Measurements from ENCODE around the gene CWC27.

The CWC27 gene

GRCh38 chr5:64954518-64954917 lies 185.8 kb downstream of the CWC27 start:
- H3K4me1 ChIP-seq (ENCODE audit: low read depth, poor library complexity, severe bottlenecking): peaks cover 5% of the 10 kb centered on the region
- H3K36me3 ChIP-seq (ENCODE audit: insufficient read depth): no peaks in the 10 kb centered on the region
- H3K27me3 ChIP-seq (ENCODE audit: insufficient read depth, low read depth): no peaks in the 10 kb centered on the region
- no peak for TF ChIP-seq CTCF (conservative IDR thresholded peaks at IDR 0.05; ENCODE audit: low read depth, low read length)
- no peak overlapping the region for H2AFZ ChIP-seq (ENCODE audit: low read depth)
- H4K20me1 ChIP-seq (ENCODE audit: insufficient read depth): no peaks in the 10 kb centered on the region
- no peak overlapping the region for H3K9ac ChIP-seq
- H3K79me2 ChIP-seq (ENCODE audit: insufficient read depth, low read depth): no peaks in the 10 kb centered on the region
- no peak overlapping the region for H3K27ac ChIP-seq
- no peak overlapping the region for H3K4me2 ChIP-seq
- H3K4me3 ChIP-seq (IDR thresholded peaks at IDR 0.05; ENCODE audit: insufficient read depth, low read depth, low read length): no peak overlapping the region

- no peak overlapping the region for H3K4me2 ChIP-seq
- no peak overlapping the region for H2AFZ ChIP-seq (ENCODE audit: low read depth)
- no peak overlapping the region for H3K4me3 ChIP-seq (IDR thresholded peaks at IDR 0.05; ENCODE audit: insufficient read depth, low read depth, low read length)
- no peaks in the 10 kb centered on the region for H4K20me1 ChIP-seq (ENCODE audit: insufficient read depth)
- peak; percentile 65 for TF ChIP-seq CTCF (conservative IDR thresholded peaks at IDR 0.05; ENCODE audit: low read depth, low read length)
- H3K27me3 ChIP-seq (ENCODE audit: insufficient read depth, low read depth): no peaks in the 10 kb centered on the region
- H3K79me2 ChIP-seq (ENCODE audit: insufficient read depth, low read depth): no peaks in the 10 kb centered on the region
- no peak overlapping the region for H3K27ac ChIP-seq
- no peak overlapping the region for H3K9ac ChIP-seq
- H3K4me1 ChIP-seq (ENCODE audit: low read depth, poor library complexity, severe bottlenecking): peaks cover 5% of the 10 kb centered on the region
- no peaks in the 10 kb centered on the region for H3K36me3 ChIP-seq (ENCODE audit: insufficient read depth)
Measured at GRCh38 chr5:64958757-64959391, 190.1 kb downstream of the CWC27 start.

GRCh38 chr5:64963278-64963677 lies 194.5 kb downstream of the CWC27 start:
- H3K36me3 ChIP-seq (ENCODE audit: insufficient read depth): no peaks in the 10 kb centered on the region
- H3K79me2 ChIP-seq (ENCODE audit: insufficient read depth, low read depth): no peaks in the 10 kb centered on the region
- H3K27me3 ChIP-seq (ENCODE audit: insufficient read depth, low read depth): no peaks in the 10 kb centered on the region
- H3K9ac ChIP-seq: no peak overlapping the region
- no peak overlapping the region for H2AFZ ChIP-seq (ENCODE audit: low read depth)
- no peaks in the 10 kb centered on the region for H4K20me1 ChIP-seq (ENCODE audit: insufficient read depth)
- no peaks in the 10 kb centered on the region for H3K4me1 ChIP-seq (ENCODE audit: low read depth, poor library complexity, severe bottlenecking)
- H3K27ac ChIP-seq: no peak overlapping the region
- H3K4me3 ChIP-seq (IDR thresholded peaks at IDR 0.05; ENCODE audit: insufficient read depth, low read depth, low read length): no peak overlapping the region
- H3K4me2 ChIP-seq: no peak overlapping the region
- TF ChIP-seq CTCF (conservative IDR thresholded peaks at IDR 0.05; ENCODE audit: low read depth, low read length): no peak

GRCh38 chr5:64968591-64969110 lies 199.9 kb downstream of the CWC27 start:
- no peaks in the 10 kb centered on the region for H3K36me3 ChIP-seq (ENCODE audit: insufficient read depth)
- TF ChIP-seq CTCF (conservative IDR thresholded peaks at IDR 0.05; ENCODE audit: low read depth, low read length): no peak
- no peak overlapping the region for H3K4me2 ChIP-seq
- H3K9ac ChIP-seq: no peak overlapping the region
- no peaks in the 10 kb centered on the region for H3K79me2 ChIP-seq (ENCODE audit: insufficient read depth, low read depth)
- H3K27me3 ChIP-seq (ENCODE audit: insufficient read depth, low read depth): no peaks in the 10 kb centered on the region
- H3K27ac ChIP-seq: no peak overlapping the region
- H3K4me3 ChIP-seq (IDR thresholded peaks at IDR 0.05; ENCODE audit: insufficient read depth, low read depth, low read length): no peak overlapping the region
- H4K20me1 ChIP-seq (ENCODE audit: insufficient read depth): no peaks in the 10 kb centered on the region
- H3K4me1 ChIP-seq (ENCODE audit: low read depth, poor library complexity, severe bottlenecking): no peaks in the 10 kb centered on the region
- H2AFZ ChIP-seq (ENCODE audit: low read depth): no peak overlapping the region
